Neural progenitor cell (in vitro differentiated cells): Measurements from ENCODE around the gene THAP10.

Experiments
- CTCF ChIP-seq: fragments of 200-600 bp; sonication (generic); IDR thresholded peaks from 2 replicates; pipeline ENCODE4 v1.5.1; 2017; ENCODE audit warnings: antibody characterized with exemption, mild to moderate bottlenecking
- EZH2phosphoT487 ChIP-seq: fragments of 200-600 bp; sonication (generic); IDR thresholded peaks from 2 replicates; pipeline ENCODE4 v1.6.1; 2017; ENCODE audit warnings: antibody characterized with exemption

- no peak for TF ChIP-seq CTCF
- TF ChIP-seq EZH2phosphoT487: no peak
Measured at GRCh38 chr15:70855764-70856163, 36.5 kb downstream of the THAP10 start.
